A673 (cell line): ENCODE data around the gene SLIT3. TPM values are rescaled to one million over a fixed set of nuclear protein-coding genes. Genes with fewer than 3 reads are reported as not detected.

Experiments
- BruUV-seq: library from RNA; stranded (reverse); fragments of 400-500 nt; replicated peaks from 2 replicates; lab custom pipeline; 2021; lab: Mats Ljungman, UMichigan
- CTCF ChIA-PET: fragments of 300-600 bp; sonication (Branson Sonifier 250); formaldehyde crosslinking; loops from one replicate; lab custom pipeline; 2022; ENCODE audit warnings: antibody characterized with exemption; lab: Charles Lee
- POLR2A ChIA-PET: fragments of 300-600 bp; sonication (Branson Sonifier 250); formaldehyde crosslinking; loops from one replicate; lab custom pipeline; 2022; ENCODE audit warnings: antibody characterized with exemption; ENCODE audit not compliant: low non-redundant PET; lab: Charles Lee
- DNase-seq: peaks from one replicate; pipeline ENCODE4 v3.0.0-alpha.2; 2015; ENCODE audit warnings: low spot score
- H3K27ac ChIP-seq: fragments of 200-600 bp; sonication (generic); 2 replicates; pipeline ENCODE4 v1.5.1; 2016; ENCODE audit warnings: mixed run types, low read depth, mild to moderate bottlenecking, mixed read lengths, antibody characterized with exemption, low read length; ENCODE audit not compliant: poor library complexity, severe bottlenecking
- H3K27me3 ChIP-seq: fragments of 200-600 bp; sonication (generic); replicated peaks from 2 replicates; pipeline ENCODE4 v1.6.1; 2017; ENCODE audit warnings: mixed run types, low read depth, mild to moderate bottlenecking, mixed read lengths, antibody characterized with exemption, low read length; ENCODE audit not compliant: insufficient read depth, poor library complexity
- H3K36me3 ChIP-seq: fragments of 200-600 bp; sonication (generic); 2 replicates; pipeline ENCODE4 v1.6.1; 2016; ENCODE audit warnings: mixed run types, mild to moderate bottlenecking, mixed read lengths, antibody characterized with exemption, low read length; ENCODE audit not compliant: insufficient read depth, poor library complexity, severe bottlenecking
- H3K4me1 ChIP-seq: fragments of 200-600 bp; sonication (generic); 2 replicates; pipeline ENCODE4 v1.6.1; 2017; ENCODE audit warnings: mixed run types, mild to moderate bottlenecking, mixed read lengths, antibody characterized with exemption, low read length; ENCODE audit not compliant: insufficient read depth, poor library complexity, severe bottlenecking
- H3K4me3 ChIP-seq: fragments of 200-600 bp; sonication (generic); 2 replicates; pipeline ENCODE4 v1.5.1; 2016; ENCODE audit warnings: low read depth, mixed run types, mild to moderate bottlenecking, mixed read lengths, low read length; ENCODE audit not compliant: poor library complexity, severe bottlenecking
- H3K9me3 ChIP-seq: fragments of 200-600 bp; sonication (generic); 2 replicates; pipeline ENCODE4 v1.6.1; 2016; ENCODE audit warnings: mixed run types, low read depth, mild to moderate bottlenecking, mixed read lengths, antibody characterized with exemption, low read length; ENCODE audit not compliant: poor library complexity, severe bottlenecking
- CTCF ChIP-seq: fragments of 300-800, 200-600 bp; sonication (generic); conservative IDR thresholded peaks from 2 replicates; pipeline ENCODE4 v1.5.1; 2017; ENCODE audit warnings: low read depth, mild to moderate bottlenecking, antibody characterized with exemption, low read length, moderate library complexity, mixed read lengths
- EZH2 ChIP-seq: fragments of 200-600 bp; sonication (generic); IDR thresholded peaks from 2 replicates; pipeline ENCODE4 v1.6.1; 2017; ENCODE audit warnings: borderline replicate concordance, low read depth, mild to moderate bottlenecking, mixed read lengths, antibody characterized with exemption, low read length; ENCODE audit not compliant: poor library complexity, severe bottlenecking
- intact Hi-C: fragments of 100-400 bp; cut with micrococcal nuclease; formaldehyde crosslinking; loops from one replicate; pipeline ENCODE4 v1.10.0; 2022; ENCODE audit not compliant: unreplicated experiment
- total RNA-seq: library from RNA; stranded (reverse); gene quantifications from 2 replicates; pipeline ENCODE4 v1.2.3, GENCODE V29; 2021

Gene SLIT3
- total RNA-seq, 1 experiment from 2014 or later, result not detected

- ChIA-PET CTCF (no interaction called here), POLR2A (no interaction called here)
- no TSS peak for BruUV-seq
- intact Hi-C loops, result no loop called here
- no peaks in the 10 kb centered on the region for H3K36me3 ChIP-seq
- H3K4me3 ChIP-seq, result no peak overlapping the region
- no peaks in the 10 kb centered on the region for H3K9me3 ChIP-seq
- H3K4me1 ChIP-seq, result no peaks in the 10 kb centered on the region
- DNase-seq, result no peak
- H3K27me3 ChIP-seq, result no peaks in the 10 kb centered on the region
- no peak for TF ChIP-seq CTCF
- H3K27ac ChIP-seq, result no peak overlapping the region
Measured at GRCh38 chr5:169084775-169085174, 216.2 kb downstream of the SLIT3 start.

GRCh38 chr5:169083394-169084018 is 217.4 kb downstream of the SLIT3 start:
- no peak for DNase-seq
- TF ChIP-seq CTCF (no peak), EZH2 (no peak)
- Histone ChIP-seq H3K27me3 (no peaks in the 10 kb centered on the region), H3K9me3 (no peaks in the 10 kb centered on the region), H3K36me3 (no peaks in the 10 kb centered on the region), H3K4me3 (no peak overlapping the region), H3K27ac (no peak overlapping the region), H3K4me1 (no peaks in the 10 kb centered on the region)
- intact Hi-C loops, result no loop called here
- ChIA-PET CTCF (no interaction called here), POLR2A (interaction anchor here (0.7 kb wide), 1 partner anchor 479 kb away, joined by 15 read pairs; no protein-coding TSS in a partner anchor)
- no TSS peak for BruUV-seq

- no peak overlapping the region for H3K4me3 ChIP-seq
- no peak overlapping the region for H3K27ac ChIP-seq
- no peaks in the 10 kb centered on the region for H3K9me3 ChIP-seq
- no peak for TF ChIP-seq EZH2
- TF ChIP-seq CTCF, result no peak
- H3K27me3 ChIP-seq, result peaks cover 8% of the 10 kb centered on the region
- H3K4me1 ChIP-seq, result no peaks in the 10 kb centered on the region
- ChIA-PET POLR2A (no interaction called here), CTCF (no interaction called here)
- intact Hi-C loops, result no loop called here
- no peak for DNase-seq
- BruUV-seq, result no TSS peak
- H3K36me3 ChIP-seq, result no peaks in the 10 kb centered on the region
Measured at GRCh38 chr5:169081000-169081724, 219.8 kb downstream of the SLIT3 start.
